HG03460 (cell line): ENCODE measurements around the gene ZNF200.
"Not testable (repeated sequence)": the region's sequence is repeated elsewhere in the genome, so short reads cannot be mapped to it uniquely, and the experiment has no call there.

Experiments used
- ATAC-seq: cut with Tn5 transposase; IDR thresholded peaks from one replicate; pipeline ENCODE4 v1.9.1; 2021; ENCODE audit not compliant: unreplicated experiment

ZNF200 gene

GRCh38 chr16:3198334-3199072 lies 36.5 kb downstream of the ZNF200 start:
- ATAC-seq, result no peak

GRCh38 chr16:3197694-3198333 lies 37.1 kb downstream of the ZNF200 start:
- ATAC-seq, result not testable (repeated sequence)

- no peak for ATAC-seq
Measured at GRCh38 chr16:3195975-3196374, 39.0 kb downstream of the ZNF200 start.

- no peak for ATAC-seq
Measured at GRCh38 chr16:3194792-3195191, 40.2 kb downstream of the ZNF200 start.

- no peak for ATAC-seq
Measured at GRCh38 chr16:3193221-3194212, 41.4 kb downstream of the ZNF200 start.

GRCh38 chr16:3192476-3193019 lies 42.4 kb downstream of the ZNF200 start:
- ATAC-seq, result no peak

GRCh38 chr16:3190949-3191353 lies 44.0 kb downstream of the ZNF200 start:
- no peak for ATAC-seq

GRCh38 chr16:3189869-3190268 lies 45.1 kb downstream of the ZNF200 start:
- no peak for ATAC-seq

GRCh38 chr16:3188925-3189825 lies 45.8 kb downstream of the ZNF200 start:
- ATAC-seq, result no peak

- ATAC-seq, result no peak
Measured at GRCh38 chr16:3188675-3188924, 46.4 kb downstream of the ZNF200 start.

- ATAC-seq, result no peak
Measured at GRCh38 chr16:3187798-3188674, 46.9 kb downstream of the ZNF200 start, which contains the start of gene OR1F1. Gene OR1F1 (plus strand): TSS chr16:3188204.

- ATAC-seq, result no peak
Measured at GRCh38 chr16:3186946-3187690, 47.8 kb downstream of the ZNF200 start.

GRCh38 chr16:3183445-3184139 lies 51.4 kb downstream of the ZNF200 start:
- ATAC-seq, result no peak

GRCh38 chr16:3182608-3183444 lies 52.1 kb downstream of the ZNF200 start:
- no peak for ATAC-seq

- not testable (repeated sequence) for ATAC-seq
Measured at GRCh38 chr16:3182293-3182607, 52.7 kb downstream of the ZNF200 start.

GRCh38 chr16:3180445-3180878 lies 54.5 kb downstream of the ZNF200 start:
- no peak for ATAC-seq

- no peak for ATAC-seq
Measured at GRCh38 chr16:3179651-3180050, 55.3 kb downstream of the ZNF200 start.
